Upper lobe of right lung (tissue), 1 donor: ENCODE measurements around the gene TTPAL. TPM values are rescaled to one million over a fixed set of nuclear protein-coding genes. Genes with fewer than 3 reads are reported as not detected.

Experiments
- ATAC-seq: fragments of 200-7000 bp; cut with Tn5 transposase; one replicate; pipeline ENCODE4 v1.9.1; 2020; ENCODE audit warnings: mild to moderate bottlenecking, moderate library complexity
- DNase-seq: peaks from one replicate; pipeline ENCODE4 v3.0.0-alpha.2; 2020
- H3K27ac ChIP-seq: fragments of 200-600 bp; one replicate; pipeline ENCODE4 v1.8.0; 2022
- H3K27me3 ChIP-seq: fragments of 200-600 bp; one replicate; pipeline ENCODE4 v1.8.0; 2022; ENCODE audit warnings: mild to moderate bottlenecking
- H3K36me3 ChIP-seq: fragments of 200-600 bp; one replicate; pipeline ENCODE4 v1.8.0; 2022
- H3K4me1 ChIP-seq: fragments of 200-600 bp; one replicate; pipeline ENCODE4 v1.8.0; 2022
- H3K4me3 ChIP-seq: fragments of 200-600 bp; one replicate; pipeline ENCODE4 v1.8.0; 2022; ENCODE audit warnings: mild to moderate bottlenecking
- H3K9me3 ChIP-seq: fragments of 200-600 bp; one replicate; pipeline ENCODE4 v1.8.0; 2022
- CTCF ChIP-seq: fragments of 200-600 bp; IDR thresholded peaks from one replicate; pipeline ENCODE4 v1.8.0; 2022; ENCODE audit warnings: antibody characterized with exemption
- intact Hi-C: fragments of 100-400 bp; cut with DNase I; formaldehyde crosslinking; loops from one replicate; pipeline ENCODE4 v1.11.0; 2022
- total RNA-seq: library from RNA; stranded (reverse); fragmentation: NEBNext Ultra II Directional; extraction: Animal tissue kit (Norgen Biotek cat#: 25700); gene quantifications from one replicate; pipeline ENCODE4 v1.2.1, GENCODE V29; 2021
- donor health status: DM: no; HTN: yes; CAD: no; lungs with severe emphysema.

TTPAL gene
- total RNA-seq, 1 donor from 2014 or later = 8.0 TPM

GRCh38 chr20:44431502-44432234, 44.0 kb upstream of the TTPAL start:
- no peaks in the 10 kb centered on the region for H3K9me3 ChIP-seq
- H3K4me1 ChIP-seq = no peaks in the 10 kb centered on the region
- H3K4me3 ChIP-seq = no peak overlapping the region
- ATAC-seq (no peak), DNase-seq (no peak)
- H3K27ac ChIP-seq = no peak overlapping the region
- intact Hi-C loops = no loop called here
- peaks cover 4% of the 10 kb centered on the region for H3K27me3 ChIP-seq
- H3K36me3 ChIP-seq = no peaks in the 10 kb centered on the region
- no peak for TF ChIP-seq CTCF

- H3K4me1 ChIP-seq = no peaks in the 10 kb centered on the region
- no peak for TF ChIP-seq CTCF
- H3K27ac ChIP-seq = no peak overlapping the region
- ATAC-seq (no peak), DNase-seq (no peak)
- intact Hi-C loops = no loop called here
- H3K27me3 ChIP-seq = peaks cover 4% of the 10 kb centered on the region
- no peaks in the 10 kb centered on the region for H3K9me3 ChIP-seq
- H3K4me3 ChIP-seq = no peak overlapping the region
- H3K36me3 ChIP-seq = no peaks in the 10 kb centered on the region
These were observed 42.8 kb upstream of the TTPAL start for GRCh38 chr20:44432618-44433577.

- no peak overlapping the region for H3K27ac ChIP-seq
- peaks cover 4% of the 10 kb centered on the region for H3K27me3 ChIP-seq
- intact Hi-C loops = no loop called here
- H3K36me3 ChIP-seq = no peaks in the 10 kb centered on the region
- no peak for DNase-seq
- H3K4me3 ChIP-seq = no peak overlapping the region
- TF ChIP-seq CTCF = no peak
- H3K4me1 ChIP-seq = no peaks in the 10 kb centered on the region
- no peaks in the 10 kb centered on the region for H3K9me3 ChIP-seq
- no peak for ATAC-seq
These were observed 41.7 kb upstream of the TTPAL start for GRCh38 chr20:44433751-44434538.

- TF ChIP-seq CTCF = no peak
- H3K9me3 ChIP-seq = no peaks in the 10 kb centered on the region
- ATAC-seq (peak; percentile 62), DNase-seq (no peak)
- no peaks in the 10 kb centered on the region for H3K36me3 ChIP-seq
- H3K27ac ChIP-seq = no peak overlapping the region
- H3K4me3 ChIP-seq = no peak overlapping the region
- intact Hi-C loops = no loop called here
- H3K4me1 ChIP-seq = no peaks in the 10 kb centered on the region
- peaks cover 4% of the 10 kb centered on the region for H3K27me3 ChIP-seq
These were observed 39.9 kb upstream of the TTPAL start for GRCh38 chr20:44435630-44436335.

GRCh38 chr20:44436393-44436792, 39.3 kb upstream of the TTPAL start:
- ATAC-seq = no peak

More at GRCh38 chr20:44436393-44436792, 39.3 kb upstream of the TTPAL start:
- Histone ChIP-seq H3K27ac (no peak overlapping the region), H3K4me1 (no peaks in the 10 kb centered on the region), H3K27me3 (peaks cover 4% of the 10 kb centered on the region), H3K36me3 (no peaks in the 10 kb centered on the region), H3K9me3 (no peaks in the 10 kb centered on the region), H3K4me3 (no peak overlapping the region)
- TF ChIP-seq CTCF = no peak
- DNase-seq = no peak
- intact Hi-C loops = no loop called here
